ENCODE measurements around the gene SPOCK1.

The SPOCK1 gene

GRCh38 chr5:137367951-137368350 is 131.2 kb downstream of the SPOCK1 start:
- no peak for DNase-seq (ENCODE audit: extremely low read depth in 1 of 2, low read depth in 1 of 2)

GRCh38 chr5:137366526-137366925 is 132.6 kb downstream of the SPOCK1 start:
- no peak for DNase-seq (ENCODE audit: extremely low read depth in 1 of 2, low read depth in 1 of 2)

GRCh38 chr5:137365126-137365865 is 133.8 kb downstream of the SPOCK1 start:
- DNase-seq (ENCODE audit: extremely low read depth in 1 of 2, low read depth in 1 of 2) = no peak

GRCh38 chr5:137361280-137361679 is 137.8 kb downstream of the SPOCK1 start:
- no peak for DNase-seq (ENCODE audit: extremely low read depth in 1 of 2, low read depth in 1 of 2)

- no peak for DNase-seq (ENCODE audit: extremely low read depth in 1 of 2, low read depth in 1 of 2)
Observed at GRCh38 chr5:137360607-137361006, 138.5 kb downstream of the SPOCK1 start.

- DNase-seq (ENCODE audit: extremely low read depth in 1 of 2, low read depth in 1 of 2) = no peak
Observed at GRCh38 chr5:137359941-137360340, 139.2 kb downstream of the SPOCK1 start.

GRCh38 chr5:137357436-137357835 is 141.7 kb downstream of the SPOCK1 start:
- DNase-seq (ENCODE audit: extremely low read depth in 1 of 2, low read depth in 1 of 2) = no peak

- DNase-seq (ENCODE audit: extremely low read depth in 1 of 2, low read depth in 1 of 2) = no peak
Observed at GRCh38 chr5:137356127-137356526, 143.0 kb downstream of the SPOCK1 start.

GRCh38 chr5:137355708-137356107 is 143.4 kb downstream of the SPOCK1 start:
- no peak for DNase-seq (ENCODE audit: extremely low read depth in 1 of 2, low read depth in 1 of 2)

- DNase-seq (ENCODE audit: extremely low read depth in 1 of 2, low read depth in 1 of 2) = no peak
Observed at GRCh38 chr5:137352095-137352494, 147.0 kb downstream of the SPOCK1 start.

- no peak for DNase-seq (ENCODE audit: extremely low read depth in 1 of 2, low read depth in 1 of 2)
Observed at GRCh38 chr5:137350791-137351190, 148.3 kb downstream of the SPOCK1 start.

GRCh38 chr5:137348759-137349158 is 150.4 kb downstream of the SPOCK1 start:
- no peak for DNase-seq (ENCODE audit: extremely low read depth in 1 of 2, low read depth in 1 of 2)

GRCh38 chr5:137347865-137348264 is 151.3 kb downstream of the SPOCK1 start:
- no peak for DNase-seq (ENCODE audit: extremely low read depth in 1 of 2, low read depth in 1 of 2)

- no peak for DNase-seq (ENCODE audit: extremely low read depth in 1 of 2, low read depth in 1 of 2)
Observed at GRCh38 chr5:137346281-137346680, 152.8 kb downstream of the SPOCK1 start.

- DNase-seq (ENCODE audit: extremely low read depth in 1 of 2, low read depth in 1 of 2) = no peak
Observed at GRCh38 chr5:137345396-137345795, 153.7 kb downstream of the SPOCK1 start.

- peak in 1 of 2 donors; percentile 3 for DNase-seq (ENCODE audit: extremely low read depth in 1 of 2, low read depth in 1 of 2)
Observed at GRCh38 chr5:137344723-137345322, 154.3 kb downstream of the SPOCK1 start.

- DNase-seq (ENCODE audit: extremely low read depth in 1 of 2, low read depth in 1 of 2) = no peak
Observed at GRCh38 chr5:137344021-137344420, 155.1 kb downstream of the SPOCK1 start.

- DNase-seq (ENCODE audit: extremely low read depth in 1 of 2, low read depth in 1 of 2) = no peak
Observed at GRCh38 chr5:137342764-137343163, 156.4 kb downstream of the SPOCK1 start.

- no peak for DNase-seq (ENCODE audit: extremely low read depth in 1 of 2, low read depth in 1 of 2)
Observed at GRCh38 chr5:137341831-137342230, 157.3 kb downstream of the SPOCK1 start.

GRCh38 chr5:137340881-137341280 is 158.2 kb downstream of the SPOCK1 start:
- no peak for DNase-seq (ENCODE audit: extremely low read depth in 1 of 2, low read depth in 1 of 2)

- DNase-seq (ENCODE audit: extremely low read depth in 1 of 2, low read depth in 1 of 2) = no peak
Observed at GRCh38 chr5:137336565-137337120, 162.5 kb downstream of the SPOCK1 start.

- DNase-seq (ENCODE audit: extremely low read depth in 1 of 2, low read depth in 1 of 2) = no peak
Observed at GRCh38 chr5:137336161-137336560, 163.0 kb downstream of the SPOCK1 start.

All from stimulated activated CD8-positive, alpha-beta memory T cell treated with anti-CD3 and anti-CD28 coated beads, Interleukin-7, amount 100 ng/mL, for 48 hours (primary cell).